ENCODE results near the gene ARV1. TPM values are rescaled to one million over a fixed set of nuclear protein-coding genes. Genes with fewer than 3 reads are reported as not detected.

Gene ARV1
- polyA plus RNA-seq, 2 of the 4 experiments (the other 2 are of a cell fraction), result 31.2 to 50.0 TPM

- H3K27ac ChIP-seq, result no peak overlapping the region
- no peak overlapping the region for H3K4me2 ChIP-seq
- no peaks in the 10 kb centered on the region for H3K4me1 ChIP-seq
- DNase-seq (ENCODE audit: low read depth in 1 of 2, low spot score in 1 of 2) (no peak), ATAC-seq (no peak), FAIRE-seq (no peak)
- 89% methylated on average over 4 of the region's 4 CpGs for WGBS (ENCODE audit: missing lambda C conversion rate)
- ChIA-PET CTCF (interaction anchor here (1.1 to 1.7 kb wide), 2 partner anchors 10 to 11 kb away, joined by 3 to 6 read pairs; no protein-coding TSS in a partner anchor), POLR2A (no interaction called here)
- TF ChIP-seq HDAC2 (IDR thresholded peaks at IDR 0.05), result no peak
- TF ChIP-seq, protein P1, sequence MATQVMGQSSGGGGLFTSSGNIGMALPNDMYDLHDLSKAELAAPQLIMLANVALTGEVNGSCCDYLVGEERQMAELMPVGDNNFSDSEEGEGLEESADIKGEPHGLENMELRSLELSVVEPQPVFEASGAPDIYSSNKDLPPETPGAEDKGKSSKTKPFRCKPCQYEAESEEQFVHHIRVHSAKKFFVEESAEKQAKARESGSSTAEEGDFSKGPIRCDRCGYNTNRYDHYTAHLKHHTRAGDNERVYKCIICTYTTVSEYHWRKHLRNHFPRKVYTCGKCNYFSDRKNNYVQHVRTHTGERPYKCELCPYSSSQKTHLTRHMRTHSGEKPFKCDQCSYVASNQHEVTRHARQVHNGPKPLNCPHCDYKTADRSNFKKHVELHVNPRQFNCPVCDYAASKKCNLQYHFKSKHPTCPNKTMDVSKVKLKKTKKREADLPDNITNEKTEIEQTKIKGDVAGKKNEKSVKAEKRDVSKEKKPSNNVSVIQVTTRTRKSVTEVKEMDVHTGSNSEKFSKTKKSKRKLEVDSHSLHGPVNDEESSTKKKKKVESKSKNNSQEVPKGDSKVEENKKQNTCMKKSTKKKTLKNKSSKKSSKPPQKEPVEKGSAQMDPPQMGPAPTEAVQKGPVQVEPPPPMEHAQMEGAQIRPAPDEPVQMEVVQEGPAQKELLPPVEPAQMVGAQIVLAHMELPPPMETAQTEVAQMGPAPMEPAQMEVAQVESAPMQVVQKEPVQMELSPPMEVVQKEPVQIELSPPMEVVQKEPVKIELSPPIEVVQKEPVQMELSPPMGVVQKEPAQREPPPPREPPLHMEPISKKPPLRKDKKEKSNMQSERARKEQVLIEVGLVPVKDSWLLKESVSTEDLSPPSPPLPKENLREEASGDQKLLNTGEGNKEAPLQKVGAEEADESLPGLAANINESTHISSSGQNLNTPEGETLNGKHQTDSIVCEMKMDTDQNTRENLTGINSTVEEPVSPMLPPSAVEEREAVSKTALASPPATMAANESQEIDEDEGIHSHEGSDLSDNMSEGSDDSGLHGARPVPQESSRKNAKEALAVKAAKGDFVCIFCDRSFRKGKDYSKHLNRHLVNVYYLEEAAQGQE (IDR thresholded peaks at IDR 0.05), result no peak
- TF ChIP-seq NFE2L2 (conservative IDR thresholded peaks at IDR 0.05; ENCODE audit: low read length), result no peak
- no peak for TF ChIP-seq CBX2 (IDR thresholded peaks at IDR 0.05; ENCODE audit: borderline replicate concordance, low read depth)
- TF ChIP-seq EHMT2 (IDR thresholded peaks at IDR 0.05; ENCODE audit: low read depth), result no peak
- no peak for TF ChIP-seq E2F6 (IDR thresholded peaks at IDR 0.05; ENCODE audit: borderline replicate concordance, low read depth)
- TF ChIP-seq CBX8 (IDR thresholded peaks at IDR 0.05), result no peak
- no peak for TF ChIP-seq SREBF2 (IDR thresholded peaks at IDR 0.05)
- no peak for TF ChIP-seq FOSL2 (IDR thresholded peaks at IDR 0.05)
- TF ChIP-seq FOSL2 (CRISPR knock-in tag; IDR thresholded peaks at IDR 0.05), result no peak
- TF ChIP-seq TFCP2L1 (CRISPR knock-in tag; IDR thresholded peaks at IDR 0.05), result no peak
- TF ChIP-seq CTCF (IDR thresholded peaks at IDR 0.05), result no peak
- TF ChIP-seq, protein P2, sequence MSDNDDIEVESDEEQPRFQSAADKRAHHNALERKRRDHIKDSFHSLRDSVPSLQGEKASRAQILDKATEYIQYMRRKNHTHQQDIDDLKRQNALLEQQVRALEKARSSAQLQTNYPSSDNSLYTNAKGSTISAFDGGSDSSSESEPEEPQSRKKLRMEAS (IDR thresholded peaks at IDR 0.05), result no peak
- no peak for TF ChIP-seq ZC3H11A (IDR thresholded peaks at IDR 0.05)
- no peak for TF ChIP-seq GATA3 (IDR thresholded peaks at IDR 0.05; ENCODE audit: borderline replicate concordance)
- no peak for TF ChIP-seq MAFK (IDR thresholded peaks at IDR 0.05; ENCODE audit: partially characterized antibody)
- TF ChIP-seq, protein P3, sequence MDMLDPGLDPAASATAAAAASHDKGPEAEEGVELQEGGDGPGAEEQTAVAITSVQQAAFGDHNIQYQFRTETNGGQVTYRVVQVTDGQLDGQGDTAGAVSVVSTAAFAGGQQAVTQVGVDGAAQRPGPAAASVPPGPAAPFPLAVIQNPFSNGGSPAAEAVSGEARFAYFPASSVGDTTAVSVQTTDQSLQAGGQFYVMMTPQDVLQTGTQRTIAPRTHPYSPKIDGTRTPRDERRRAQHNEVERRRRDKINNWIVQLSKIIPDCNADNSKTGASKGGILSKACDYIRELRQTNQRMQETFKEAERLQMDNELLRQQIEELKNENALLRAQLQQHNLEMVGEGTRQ (IDR thresholded peaks at IDR 0.05), result no peak
- TF ChIP-seq NR3C1 (IDR thresholded peaks at IDR 0.05), result no peak
- TF ChIP-seq RNF2 (IDR thresholded peaks at IDR 0.05; ENCODE audit: borderline replicate concordance, low read depth), result no peak
- H3K4me3 ChIP-seq, result no peak overlapping the region
- H3K9me3 ChIP-seq, result no peaks in the 10 kb centered on the region
Observed at GRCh38 chr1:230957580-230957989, 21.3 kb upstream of the ARV1 start.

- POLR2A ChIA-PET, result no interaction called here
- CTCF ChIA-PET, result interaction anchor here (0.6 to 1.7 kb wide), 3 partner anchors 9 to 589 kb away, joined by 3 to 6 read pairs (median 5); no protein-coding TSS in a partner anchor
- WGBS (ENCODE audit: missing lambda C conversion rate), result 95% methylated on average over 4 of the region's 4 CpGs
Observed at GRCh38 chr1:230958370-230958769, 20.5 kb upstream of the ARV1 start.

More at GRCh38 chr1:230958370-230958769, 20.5 kb upstream of the ARV1 start:
- Histone ChIP-seq H3K9me3 (no peaks in the 10 kb centered on the region), H3K4me1 (no peaks in the 10 kb centered on the region), H3K4me3 (no peak overlapping the region), H3K4me2 (no peak overlapping the region), H3K27ac (no peak overlapping the region)
- ATAC-seq (no peak), FAIRE-seq (no peak), DNase-seq (ENCODE audit: low read depth in 1 of 2, low spot score in 1 of 2) (no peak)
- TF ChIP-seq CBX2 (IDR thresholded peaks at IDR 0.05; ENCODE audit: borderline replicate concordance, low read depth) (no peak), ZFP36 (IDR thresholded peaks at IDR 0.05; ENCODE audit: borderline replicate concordance, partially characterized antibody) (no peak), RNF2 (IDR thresholded peaks at IDR 0.05; ENCODE audit: borderline replicate concordance, low read depth) (no peak), BHLHE40 (IDR thresholded peaks at IDR 0.05; ENCODE audit: low read depth, low read length) (no peak), JUNB (IDR thresholded peaks at IDR 0.05) (no peak), NFE2L2 (conservative IDR thresholded peaks at IDR 0.05; ENCODE audit: low read length) (no peak), GATA3 (IDR thresholded peaks at IDR 0.05; ENCODE audit: borderline replicate concordance) (no peak), ZNF302 (CRISPR knock-in tag; IDR thresholded peaks at IDR 0.05) (no peak), HDAC2 (IDR thresholded peaks at IDR 0.05) (no peak), PHF8 (IDR thresholded peaks at IDR 0.05; ENCODE audit: borderline replicate concordance, low read depth) (no peak), CEBPB (IDR thresholded peaks at IDR 0.05) (no peak), CHD4 (IDR thresholded peaks at IDR 0.05; ENCODE audit: borderline replicate concordance) (no peak), EHMT2 (IDR thresholded peaks at IDR 0.05; ENCODE audit: low read depth) (no peak), HOXB5 (CRISPR knock-in tag; IDR thresholded peaks at IDR 0.05) (no peak), SREBF2 (IDR thresholded peaks at IDR 0.05) (no peak)
- TF ChIP-seq, protein P4, sequence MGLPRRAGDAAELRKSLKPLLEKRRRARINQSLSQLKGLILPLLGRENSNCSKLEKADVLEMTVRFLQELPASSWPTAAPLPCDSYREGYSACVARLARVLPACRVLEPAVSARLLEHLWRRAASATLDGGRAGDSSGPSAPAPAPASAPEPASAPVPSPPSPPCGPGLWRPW (IDR thresholded peaks at IDR 0.05), result no peak
- TF ChIP-seq, protein P5, sequence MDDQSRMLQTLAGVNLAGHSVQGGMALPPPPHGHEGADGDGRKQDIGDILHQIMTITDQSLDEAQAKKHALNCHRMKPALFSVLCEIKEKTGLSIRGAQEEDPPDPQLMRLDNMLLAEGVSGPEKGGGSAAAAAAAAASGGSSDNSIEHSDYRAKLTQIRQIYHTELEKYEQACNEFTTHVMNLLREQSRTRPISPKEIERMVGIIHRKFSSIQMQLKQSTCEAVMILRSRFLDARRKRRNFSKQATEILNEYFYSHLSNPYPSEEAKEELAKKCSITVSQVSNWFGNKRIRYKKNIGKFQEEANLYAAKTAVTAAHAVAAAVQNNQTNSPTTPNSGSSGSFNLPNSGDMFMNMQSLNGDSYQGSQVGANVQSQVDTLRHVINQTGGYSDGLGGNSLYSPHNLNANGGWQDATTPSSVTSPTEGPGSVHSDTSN (IDR thresholded peaks at IDR 0.05), result no peak
- TF ChIP-seq, protein P3 (IDR thresholded peaks at IDR 0.05), result no peak

All from A549 (cell line).